ENCODE results near the gene DAD1. TPM values are rescaled to one million over a fixed set of nuclear protein-coding genes. Genes with fewer than 3 reads are reported as not detected.

DAD1 gene
- total RNA-seq, 2 experiments from 2014 or later: 117 to 154 TPM

DNA sequence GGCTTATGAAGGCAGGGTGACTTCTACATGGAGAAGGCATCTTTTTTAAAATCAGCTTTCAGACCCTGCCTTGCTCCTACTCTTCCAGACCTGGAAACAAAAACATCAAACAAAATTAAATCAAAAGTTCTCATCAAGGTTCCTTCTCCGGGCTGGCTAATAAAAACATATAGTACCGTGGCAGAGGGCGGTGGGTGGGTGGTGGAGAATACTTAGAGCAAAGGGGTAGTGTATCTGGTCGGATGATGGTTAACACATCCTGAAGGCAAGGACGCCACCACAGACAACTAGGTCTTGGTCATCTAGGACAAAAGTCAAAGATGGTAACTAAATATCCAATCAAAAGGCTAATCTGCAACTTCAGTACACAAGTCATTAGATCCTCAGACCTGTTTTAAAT is 1.8 kb downstream of the DAD1 start:
- H3K9me2 ChIP-seq (ENCODE audit: insufficient read depth, low read length): no peaks in the 10 kb centered on the region
- no peak for DNase-seq (ENCODE audit: low spot score)
- peaks cover 65% of the 10 kb centered on the region for H3K4me1 ChIP-seq (ENCODE audit: insufficient read depth, low read length, poor library complexity, severe bottlenecking)
- intact Hi-C loops (cut with micrococcal nuclease; ENCODE audit: unreplicated experiment): loop anchor here (5.0 kb wide), 1 partner anchor 265 kb away; no protein-coding TSS in a partner anchor
- TF ChIP-seq, protein P1, sequence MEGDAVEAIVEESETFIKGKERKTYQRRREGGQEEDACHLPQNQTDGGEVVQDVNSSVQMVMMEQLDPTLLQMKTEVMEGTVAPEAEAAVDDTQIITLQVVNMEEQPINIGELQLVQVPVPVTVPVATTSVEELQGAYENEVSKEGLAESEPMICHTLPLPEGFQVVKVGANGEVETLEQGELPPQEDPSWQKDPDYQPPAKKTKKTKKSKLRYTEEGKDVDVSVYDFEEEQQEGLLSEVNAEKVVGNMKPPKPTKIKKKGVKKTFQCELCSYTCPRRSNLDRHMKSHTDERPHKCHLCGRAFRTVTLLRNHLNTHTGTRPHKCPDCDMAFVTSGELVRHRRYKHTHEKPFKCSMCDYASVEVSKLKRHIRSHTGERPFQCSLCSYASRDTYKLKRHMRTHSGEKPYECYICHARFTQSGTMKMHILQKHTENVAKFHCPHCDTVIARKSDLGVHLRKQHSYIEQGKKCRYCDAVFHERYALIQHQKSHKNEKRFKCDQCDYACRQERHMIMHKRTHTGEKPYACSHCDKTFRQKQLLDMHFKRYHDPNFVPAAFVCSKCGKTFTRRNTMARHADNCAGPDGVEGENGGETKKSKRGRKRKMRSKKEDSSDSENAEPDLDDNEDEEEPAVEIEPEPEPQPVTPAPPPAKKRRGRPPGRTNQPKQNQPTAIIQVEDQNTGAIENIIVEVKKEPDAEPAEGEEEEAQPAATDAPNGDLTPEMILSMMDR (conservative IDR thresholded peaks at IDR 0.05; ENCODE audit: low read length): no peak
- TF ChIP-seq EZH2phosphoT487 (IDR thresholded peaks at IDR 0.05; ENCODE audit: borderline replicate concordance, low read depth, low read length): no peak
- H2AFZ ChIP-seq (ENCODE audit: low read length): no peak overlapping the region
- CTCF ChIA-PET (ENCODE audit: unreplicated experiment): no interaction called here
- H3K79me2 ChIP-seq (ENCODE audit: insufficient read depth, low read depth, low read length): peaks cover 55% of the 10 kb centered on the region
- POLR2A ChIA-PET: interaction anchor here (1.3 to 4.2 kb wide), 3 partner anchors 8 to 13 kb away, joined by 3 to 47 read pairs (median 4); partner anchors contain the start of gene ABHD4
- H4K20me1 ChIP-seq (ENCODE audit: insufficient read depth, low read length): no peaks in the 10 kb centered on the region
- peak overlapping the region; percentile 91 for H3K4me3 ChIP-seq (ENCODE audit: low read depth, low read length, poor library complexity, severe bottlenecking)
- peaks cover 40% of the 10 kb centered on the region; the same call in 1 of the 2 replicates for H3K36me3 ChIP-seq (ENCODE audit: insufficient read depth, low read length)
- no TSS peak for BruUV-seq (replicated peaks)
- H3K27ac ChIP-seq (ENCODE audit: low read depth, low read length, poor library complexity, severe bottlenecking): no peak overlapping the region
- H3K9me3 ChIP-seq (ENCODE audit: low read length): no peaks in the 10 kb centered on the region
- peak overlapping the region; percentile 94 for H3K4me2 ChIP-seq (ENCODE audit: low read length)

DNA sequence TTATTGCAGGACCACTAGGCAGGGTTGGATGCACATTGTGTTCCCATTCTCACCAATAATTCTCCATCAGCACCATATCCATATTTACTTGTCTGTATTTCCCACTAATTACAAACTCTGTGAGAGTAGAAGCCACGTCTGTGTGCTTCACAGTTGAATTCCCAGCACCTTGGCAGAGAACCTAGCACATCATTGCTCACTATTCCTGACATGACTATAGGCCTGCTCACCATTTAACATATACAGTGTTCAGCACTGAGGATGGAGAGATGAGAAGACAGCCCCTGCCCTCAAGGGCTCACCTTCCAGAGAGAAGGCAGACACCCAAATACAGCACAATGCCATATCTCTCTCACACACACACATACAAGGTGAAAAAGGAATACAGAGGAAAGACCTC is 5.0 kb downstream of the DAD1 start:
- peaks cover 60% of the 10 kb centered on the region for H3K79me2 ChIP-seq (ENCODE audit: insufficient read depth, low read depth, low read length)
- 0 out of 2 replicates have a peak, but pooled peaks cover 5% of the 10 kb centered on the region for H4K20me1 ChIP-seq (ENCODE audit: insufficient read depth, low read length)
- no peak overlapping the region for H3K27ac ChIP-seq (ENCODE audit: low read depth, low read length, poor library complexity, severe bottlenecking)
- peak overlapping the region; percentile 49 for H3K4me2 ChIP-seq (ENCODE audit: low read length)
- peaks cover 46% of the 10 kb centered on the region for H3K4me1 ChIP-seq (ENCODE audit: insufficient read depth, low read length, poor library complexity, severe bottlenecking)
- intact Hi-C loops (cut with micrococcal nuclease; ENCODE audit: unreplicated experiment): no loop called here
- CTCF ChIA-PET (ENCODE audit: unreplicated experiment): no interaction called here
- BruUV-seq (replicated peaks): no TSS peak
- no peak for DNase-seq (ENCODE audit: low spot score)
- H3K4me3 ChIP-seq (ENCODE audit: low read depth, low read length, poor library complexity, severe bottlenecking): no peak overlapping the region
- no peaks in the 10 kb centered on the region for H3K9me3 ChIP-seq (ENCODE audit: low read length)
- no peaks in the 10 kb centered on the region for H3K9me2 ChIP-seq (ENCODE audit: insufficient read depth, low read length)
- H2AFZ ChIP-seq (ENCODE audit: low read length): no peak overlapping the region
- H3K36me3 ChIP-seq (ENCODE audit: insufficient read depth, low read length): peaks cover 48% of the 10 kb centered on the region; the same call in 1 of the 2 replicates
- TF ChIP-seq EZH2phosphoT487 (IDR thresholded peaks at IDR 0.05; ENCODE audit: borderline replicate concordance, low read depth, low read length): no peak
- TF ChIP-seq, protein P1 (conservative IDR thresholded peaks at IDR 0.05; ENCODE audit: low read length): no peak
- POLR2A ChIA-PET: interaction anchor here (0.8 to 1.3 kb wide), 2 partner anchors 11 to 20 kb away, joined by 4 read pairs; no protein-coding TSS in a partner anchor

- peaks cover 37% of the 10 kb centered on the region; the same call in 1 of the 2 replicates for H3K36me3 ChIP-seq (ENCODE audit: insufficient read depth, low read length)
- POLR2A ChIA-PET: interaction anchor here (1.2 kb wide), 1 partner anchor 76 kb away, joined by 4 read pairs; no protein-coding TSS in a partner anchor
- H3K4me1 ChIP-seq (ENCODE audit: insufficient read depth, low read length, poor library complexity, severe bottlenecking): peaks cover 32% of the 10 kb centered on the region
- no TSS peak for BruUV-seq (replicated peaks)
- CTCF ChIA-PET (ENCODE audit: unreplicated experiment): no interaction called here
- H3K9me3 ChIP-seq (ENCODE audit: low read length): no peaks in the 10 kb centered on the region
- no peak overlapping the region for H3K4me3 ChIP-seq (ENCODE audit: low read depth, low read length, poor library complexity, severe bottlenecking)
- no peak overlapping the region for H2AFZ ChIP-seq (ENCODE audit: low read length)
- TF ChIP-seq, protein P1 (conservative IDR thresholded peaks at IDR 0.05; ENCODE audit: low read length): no peak
- no peak for TF ChIP-seq EZH2phosphoT487 (IDR thresholded peaks at IDR 0.05; ENCODE audit: borderline replicate concordance, low read depth, low read length)
- no peak for DNase-seq (ENCODE audit: low spot score)
- no peak overlapping the region for H3K27ac ChIP-seq (ENCODE audit: low read depth, low read length, poor library complexity, severe bottlenecking)
- peaks cover 50% of the 10 kb centered on the region for H3K79me2 ChIP-seq (ENCODE audit: insufficient read depth, low read depth, low read length)
- H3K4me2 ChIP-seq (ENCODE audit: low read length): no peak overlapping the region
- no peaks in the 10 kb centered on the region for H3K9me2 ChIP-seq (ENCODE audit: insufficient read depth, low read length)
- H4K20me1 ChIP-seq (ENCODE audit: insufficient read depth, low read length): 0 out of 2 replicates have a peak, but pooled peaks cover 5% of the 10 kb centered on the region
- intact Hi-C loops (cut with micrococcal nuclease; ENCODE audit: unreplicated experiment): no loop called here
Observed at GRCh38 chr14:22580625-22581024, 8.4 kb downstream of the DAD1 start.

All from OCI-LY7 (cell line).